GM21367 (cell line): ENCODE measurements around the gene GLOD4.
"Not testable (repeated sequence)": the region's sequence is repeated elsewhere in the genome, so short reads cannot be mapped to it uniquely, and the experiment has no call there.

Experiments
- ATAC-seq: cut with Tn5 transposase; IDR thresholded peaks from one replicate; pipeline ENCODE4 v1.9.1; 2021; ENCODE audit not compliant: unreplicated experiment

The GLOD4 gene

GRCh38 chr17:778096-778495, 4.0 kb downstream of the GLOD4 start:
- no peak for ATAC-seq

- no peak for ATAC-seq
Observed at GRCh38 chr17:774313-774584, 7.8 kb downstream of the GLOD4 start.

GRCh38 chr17:773467-774312, 8.4 kb downstream of the GLOD4 start:
- no peak for ATAC-seq

- ATAC-seq, result no peak
Observed at GRCh38 chr17:773016-773415, 9.1 kb downstream of the GLOD4 start.

- ATAC-seq, result no peak
Observed at GRCh38 chr17:767076-767475, 15.0 kb downstream of the GLOD4 start.

- no peak for ATAC-seq
Observed at GRCh38 chr17:760371-760770, 21.7 kb downstream of the GLOD4 start.

- ATAC-seq, result no peak
Observed at GRCh38 chr17:759964-760363, 22.1 kb downstream of the GLOD4 start.

- not testable (repeated sequence) for ATAC-seq
Observed at GRCh38 chr17:756010-756567, 26.0 kb downstream of the GLOD4 start.

- ATAC-seq, result not testable (repeated sequence)
Observed at GRCh38 chr17:755319-755961, 26.6 kb downstream of the GLOD4 start.

GRCh38 chr17:753418-753817, 28.7 kb downstream of the GLOD4 start:
- no peak for ATAC-seq

GRCh38 chr17:752620-753219, 29.4 kb downstream of the GLOD4 start:
- ATAC-seq, result no peak

- ATAC-seq, result peak; percentile 70
Observed at GRCh38 chr17:752002-752619, 30.0 kb downstream of the GLOD4 start, which contains the start of gene GEMIN4. TSS of gene GEMIN4 (minus strand) at chr17:752264. CDS start at chr17:752142, 122 bp downstream.

GRCh38 chr17:751269-752001, 30.6 kb downstream of the GLOD4 start:
- ATAC-seq, result peak; percentile 43

- ATAC-seq, result no peak
Observed at GRCh38 chr17:750431-751037, 31.5 kb downstream of the GLOD4 start.

- ATAC-seq, result not testable (repeated sequence)
Observed at GRCh38 chr17:749359-749758, 32.7 kb downstream of the GLOD4 start.

GRCh38 chr17:748604-749003, 33.5 kb downstream of the GLOD4 start:
- ATAC-seq, result not testable (repeated sequence)

GRCh38 chr17:746783-747629, 35.1 kb downstream of the GLOD4 start:
- no peak for ATAC-seq

- no peak for ATAC-seq
Observed at GRCh38 chr17:746181-746580, 35.9 kb downstream of the GLOD4 start.

- ATAC-seq, result no peak
Observed at GRCh38 chr17:745406-745805, 36.7 kb downstream of the GLOD4 start.
